Measurements from ENCODE around the gene ABITRAM.
"Not testable (repeated sequence)": the region's sequence is repeated elsewhere in the genome, so short reads cannot be mapped to it uniquely, and the experiment has no call there.

The ABITRAM gene

DNA sequence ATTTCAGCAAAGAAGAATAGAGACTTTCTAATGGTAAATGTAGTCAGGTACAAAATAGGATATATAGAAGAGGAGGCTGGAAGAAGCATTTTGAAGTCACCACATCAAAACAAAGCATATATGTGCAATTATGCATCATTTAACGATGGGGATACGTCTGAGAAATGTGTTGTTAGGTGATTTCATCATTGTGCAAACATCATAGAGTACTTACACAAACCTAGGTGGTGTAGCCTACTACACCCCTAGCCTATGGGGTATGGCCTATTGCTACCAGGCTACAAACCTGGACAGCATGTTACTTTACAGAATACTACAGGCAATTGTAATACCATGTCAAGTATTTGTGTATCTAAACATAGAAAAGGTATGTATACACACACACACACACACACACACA, 28.7 kb upstream of the ABITRAM start:
- no peak for DNase-seq (ENCODE audit: low read depth in 1 of 2, low spot score in 1 of 2)
- no peak for TF ChIP-seq JUND (IDR thresholded peaks at IDR 0.05; ENCODE audit: low read depth)
- in situ Hi-C loops (cut with HindIII; ENCODE audit: low pct_unique_long_range_greater_than_20kb, low sequenced_read_pairs), result no loop called here

DNA sequence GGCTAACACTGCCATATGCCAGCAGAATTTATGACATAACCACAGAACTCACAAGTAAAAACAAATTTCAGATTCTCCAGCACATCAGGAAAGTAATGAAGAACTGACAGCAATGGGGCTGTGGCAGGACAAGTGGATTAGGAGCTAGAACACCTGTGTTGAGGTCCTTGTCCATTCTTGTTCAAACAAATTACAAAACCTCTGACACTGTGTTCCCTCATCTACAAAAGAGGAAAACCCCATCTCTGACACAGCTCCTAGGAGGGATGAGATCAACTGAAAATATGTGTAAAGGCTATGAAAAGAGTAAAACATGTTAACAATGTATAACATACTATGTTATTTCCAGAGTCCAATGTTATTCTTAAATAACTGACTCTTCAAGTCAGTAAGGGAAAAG, 23.8 kb upstream of the ABITRAM start:
- in situ Hi-C loops (cut with HindIII; ENCODE audit: low pct_unique_long_range_greater_than_20kb, low sequenced_read_pairs), result no loop called here
- no peak for DNase-seq (ENCODE audit: low read depth in 1 of 2, low spot score in 1 of 2)
- TF ChIP-seq JUND (IDR thresholded peaks at IDR 0.05; ENCODE audit: low read depth), result no peak

DNA sequence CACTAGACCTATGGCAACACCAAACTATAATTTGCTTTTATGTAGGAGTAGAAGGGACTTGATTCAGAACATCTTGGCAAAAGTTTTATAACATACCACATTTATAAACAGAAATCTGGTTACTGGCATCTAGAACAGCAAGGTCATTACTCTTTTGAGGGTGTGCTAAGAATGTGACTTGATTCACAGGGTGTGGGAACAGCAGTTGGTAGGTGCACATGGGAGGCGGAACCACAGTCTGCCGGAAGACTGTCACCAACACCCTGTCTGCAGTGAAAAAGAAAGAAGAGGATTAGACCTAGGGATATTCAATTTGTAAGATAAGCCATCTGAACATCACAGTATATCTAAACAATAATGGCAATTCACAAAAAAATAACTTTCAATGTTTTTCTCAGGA, 23.3 kb upstream of the ABITRAM start:
- TF ChIP-seq JUND (IDR thresholded peaks at IDR 0.05; ENCODE audit: low read depth), result no peak
- DNase-seq (ENCODE audit: low read depth in 1 of 2, low spot score in 1 of 2), result no peak
- in situ Hi-C loops (cut with HindIII; ENCODE audit: low pct_unique_long_range_greater_than_20kb, low sequenced_read_pairs), result no loop called here

DNA sequence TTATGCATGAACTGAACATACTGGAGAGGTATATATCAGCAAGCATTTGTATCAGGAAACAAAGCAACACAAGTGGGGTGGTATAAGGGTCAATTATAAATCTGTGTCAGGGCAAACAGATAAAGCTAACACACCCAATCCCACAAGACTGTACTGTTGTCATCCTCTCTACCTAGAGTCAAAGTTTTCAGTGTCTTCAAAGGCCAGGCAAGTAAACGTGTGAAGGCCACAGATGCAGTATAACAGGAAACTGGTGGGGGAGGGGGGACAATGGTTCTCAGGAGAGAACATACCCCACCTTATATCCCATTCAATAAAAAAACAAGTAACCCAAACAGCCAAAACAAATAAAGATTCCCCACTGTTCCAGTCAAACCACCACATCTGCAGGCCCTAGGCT, 22.4 kb upstream of the ABITRAM start:
- DNase-seq (ENCODE audit: low read depth in 1 of 2, low spot score in 1 of 2), result no peak
- no peak for TF ChIP-seq JUND (IDR thresholded peaks at IDR 0.05; ENCODE audit: low read depth)
- in situ Hi-C loops (cut with HindIII; ENCODE audit: low pct_unique_long_range_greater_than_20kb, low sequenced_read_pairs), result no loop called here

DNA sequence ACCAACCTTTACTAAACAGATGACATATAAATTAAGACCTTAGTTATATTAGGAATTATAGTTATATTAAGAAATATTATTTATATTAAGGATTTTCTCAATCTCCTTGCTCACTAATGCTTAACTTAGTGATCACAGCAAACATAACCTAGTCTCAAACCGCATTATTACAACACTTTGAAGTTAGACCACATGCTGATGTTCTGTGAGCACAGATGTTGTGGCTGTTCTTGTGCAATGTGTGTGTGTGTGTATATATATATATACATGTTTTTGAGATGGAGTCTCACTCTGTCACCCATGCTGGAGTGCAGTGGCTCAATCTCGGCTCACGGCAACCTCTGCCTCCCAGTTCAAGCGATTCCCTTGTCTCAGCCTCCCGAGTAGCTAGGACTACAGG, 20.8 kb upstream of the ABITRAM start:
- no peak for TF ChIP-seq JUND (IDR thresholded peaks at IDR 0.05; ENCODE audit: low read depth)
- in situ Hi-C loops (cut with HindIII; ENCODE audit: low pct_unique_long_range_greater_than_20kb, low sequenced_read_pairs), result no loop called here
- DNase-seq (ENCODE audit: low read depth in 1 of 2, low spot score in 1 of 2), result no peak

DNA sequence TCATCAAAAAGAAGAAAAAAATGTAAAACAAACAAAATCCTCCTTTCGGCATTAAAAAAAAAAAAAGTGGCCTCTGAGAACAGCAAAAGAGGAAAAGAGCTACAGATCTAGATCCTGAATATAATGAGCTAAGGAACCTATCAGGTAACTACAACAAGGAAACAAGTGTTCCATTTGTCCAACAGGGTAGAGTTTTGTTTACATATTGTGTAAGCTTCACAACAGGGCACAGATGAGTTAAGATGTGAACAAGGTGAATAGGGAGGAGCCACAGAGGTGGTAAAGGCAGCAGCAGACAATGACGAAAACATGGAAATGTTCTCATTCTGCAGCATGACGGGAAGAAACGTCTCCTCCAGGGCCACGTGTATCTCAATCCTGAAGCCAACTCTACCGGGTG, 14.7 kb upstream of the ABITRAM start:
- no peak for TF ChIP-seq JUND (IDR thresholded peaks at IDR 0.05; ENCODE audit: low read depth)
- DNase-seq (ENCODE audit: low read depth in 1 of 2, low spot score in 1 of 2), result peak in 1 of 2 experiments; percentile 4
- in situ Hi-C loops (cut with HindIII; ENCODE audit: low pct_unique_long_range_greater_than_20kb, low sequenced_read_pairs), result no loop called here

DNA sequence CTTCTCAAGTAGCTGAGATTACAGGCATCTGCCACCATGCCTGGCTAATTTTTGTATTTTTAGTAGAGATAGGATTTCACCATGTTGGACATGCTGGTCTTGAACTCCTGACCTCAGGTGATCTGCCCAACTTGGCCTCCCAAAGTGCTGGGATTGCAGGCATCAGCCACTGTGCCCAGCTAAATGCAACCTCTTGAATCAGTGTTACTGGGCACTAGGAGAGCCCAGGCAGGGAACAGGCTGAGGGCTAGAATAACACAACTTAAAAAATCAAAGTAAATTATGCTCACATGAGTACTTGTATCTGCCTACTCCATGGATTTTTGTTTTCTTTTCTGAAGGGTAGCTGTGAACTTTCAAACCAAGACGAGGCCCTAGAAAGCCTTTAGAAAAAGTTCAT, 13.8 kb upstream of the ABITRAM start:
- in situ Hi-C loops (cut with HindIII; ENCODE audit: low pct_unique_long_range_greater_than_20kb, low sequenced_read_pairs); DNase-seq (ENCODE audit: low read depth in 1 of 2, low spot score in 1 of 2): not testable (repeated sequence)

DNA sequence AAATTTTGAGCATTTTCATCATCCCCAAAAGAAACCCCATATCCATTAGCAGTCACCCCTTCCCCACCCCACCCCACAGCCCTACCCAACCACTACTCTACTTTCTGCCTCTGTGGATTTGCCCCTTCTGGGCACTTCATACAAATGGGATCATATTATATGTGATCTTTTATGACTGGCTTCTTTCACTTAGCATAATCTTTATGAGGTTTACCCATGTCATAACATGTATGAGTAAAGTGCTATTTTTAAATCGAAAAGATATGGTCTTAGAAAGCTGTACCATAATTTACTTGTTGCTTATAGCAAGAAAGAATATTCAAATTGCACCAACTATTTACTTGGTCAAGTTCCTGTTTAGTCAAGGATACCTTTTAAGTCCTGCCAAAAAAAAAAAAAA, 13.0 kb upstream of the ABITRAM start:
- no peak for TF ChIP-seq JUND (IDR thresholded peaks at IDR 0.05; ENCODE audit: low read depth)
- DNase-seq (ENCODE audit: low read depth in 1 of 2, low spot score in 1 of 2), result no peak
- in situ Hi-C loops (cut with HindIII; ENCODE audit: low pct_unique_long_range_greater_than_20kb, low sequenced_read_pairs), result no loop called here

DNA sequence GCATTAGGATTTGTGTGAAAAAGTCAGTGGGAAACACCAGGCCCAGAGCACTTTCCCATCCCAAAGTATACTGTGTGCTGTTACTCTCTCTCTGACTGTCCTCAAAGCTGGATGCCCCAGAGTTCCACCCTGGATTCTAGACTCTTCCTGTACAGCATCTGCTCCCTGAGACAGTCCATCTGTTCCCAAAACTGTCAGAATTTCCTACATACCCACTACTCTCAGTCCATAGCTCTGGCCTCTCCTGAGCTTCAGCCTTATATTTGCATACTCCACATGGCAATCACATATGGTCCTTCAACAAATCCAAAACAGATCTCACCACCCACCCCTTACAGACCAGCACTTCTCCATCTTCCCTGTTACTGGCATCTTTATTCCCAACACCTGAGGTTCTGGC, 9.7 kb upstream of the ABITRAM start:
- DNase-seq (ENCODE audit: low read depth in 1 of 2, low spot score in 1 of 2), result no peak
- no peak for TF ChIP-seq JUND (IDR thresholded peaks at IDR 0.05; ENCODE audit: low read depth)
- in situ Hi-C loops (cut with HindIII; ENCODE audit: low pct_unique_long_range_greater_than_20kb, low sequenced_read_pairs), result no loop called here

DNA sequence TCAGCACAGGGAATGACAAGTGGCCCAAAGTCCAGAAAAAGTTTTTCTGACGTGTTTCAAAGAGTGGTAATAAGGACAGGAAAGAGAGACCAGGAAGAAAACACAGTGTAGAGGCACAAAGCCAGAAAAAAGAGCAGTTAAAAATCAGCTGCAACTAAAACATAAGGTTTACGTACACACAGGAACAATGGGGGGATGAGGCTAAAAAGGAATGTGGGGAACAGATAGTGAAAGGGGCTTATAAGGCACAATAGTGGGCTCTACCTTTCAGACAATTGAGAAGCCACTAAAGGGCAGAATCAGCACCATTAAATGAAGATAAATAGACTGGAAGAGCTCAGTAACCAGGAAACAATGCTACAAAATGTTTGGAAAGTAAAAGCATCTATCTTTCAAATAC, 5.8 kb upstream of the ABITRAM start:
- no peak for TF ChIP-seq JUND (IDR thresholded peaks at IDR 0.05; ENCODE audit: low read depth)
- in situ Hi-C loops (cut with HindIII; ENCODE audit: low pct_unique_long_range_greater_than_20kb, low sequenced_read_pairs), result no loop called here
- DNase-seq (ENCODE audit: low read depth in 1 of 2, low spot score in 1 of 2), result no peak

DNA sequence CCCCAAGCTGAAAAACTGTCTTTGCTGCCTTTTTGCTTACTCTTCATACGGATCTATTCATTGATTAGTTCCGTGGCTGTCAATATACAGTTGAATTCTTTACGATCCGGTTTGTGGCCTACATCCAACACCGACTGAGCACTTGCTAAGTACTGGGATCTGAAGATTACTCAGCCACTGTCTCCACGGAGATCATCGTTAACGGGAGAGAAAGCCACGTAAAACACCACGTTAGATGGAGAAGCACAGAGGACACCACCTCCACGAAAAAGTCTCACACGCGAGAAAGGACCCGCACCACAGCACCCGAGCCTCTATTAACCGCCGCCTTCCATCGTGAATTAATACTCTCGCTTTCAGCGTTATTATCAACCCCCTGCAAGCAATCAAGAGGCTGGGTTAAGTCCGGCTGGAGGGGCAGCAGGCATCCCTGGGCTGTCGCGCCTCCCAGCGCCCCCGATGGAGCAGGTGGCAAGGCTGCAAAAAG, 926 bp upstream of the ABITRAM start:
- peak; percentile 5 to 14 for DNase-seq (ENCODE audit: low read depth in 1 of 2, low spot score in 1 of 2)
- in situ Hi-C loops (cut with HindIII; ENCODE audit: low pct_unique_long_range_greater_than_20kb, low sequenced_read_pairs), result no loop called here
- no peak for TF ChIP-seq JUND (IDR thresholded peaks at IDR 0.05; ENCODE audit: low read depth)

DNA sequence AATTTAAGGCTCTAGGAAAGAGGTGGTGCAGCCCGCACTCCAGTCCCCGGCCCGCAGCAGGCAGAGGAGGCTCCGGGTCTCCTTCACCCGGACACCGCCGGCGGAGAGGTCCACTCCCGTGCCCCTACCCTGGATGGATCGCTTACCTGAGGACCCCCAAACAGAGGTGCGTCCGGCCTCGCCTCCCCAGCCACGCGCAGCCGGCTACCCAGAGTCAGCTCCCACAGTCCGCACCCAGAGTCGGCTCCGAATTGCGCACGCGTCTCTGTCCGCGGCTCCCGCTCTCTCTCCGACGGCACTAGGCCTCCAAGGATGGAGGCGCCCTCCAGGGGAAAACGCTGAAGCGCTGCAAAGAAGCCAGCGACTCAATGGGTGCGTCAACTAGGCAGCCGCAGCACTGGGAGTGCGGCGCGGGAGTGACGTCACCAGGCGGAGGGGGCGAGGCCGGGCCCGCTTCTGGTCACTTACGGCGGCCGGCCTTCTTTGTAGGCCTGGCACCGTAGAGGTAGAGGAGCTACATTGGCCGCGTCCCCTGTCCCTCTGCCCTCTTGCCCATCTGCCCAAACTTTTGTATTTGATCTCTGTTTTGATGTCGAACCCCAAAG, 380 bp upstream of the ABITRAM start, which contains the start of gene ELP1:
ELP1 (minus strand) TSS at position 407 of the 605 bp plus-strand sequence. CDS start 2,978 bp downstream, outside the sequence.
- no peak for TF ChIP-seq JUND (IDR thresholded peaks at IDR 0.05; ENCODE audit: low read depth)
- in situ Hi-C loops (cut with HindIII; ENCODE audit: low pct_unique_long_range_greater_than_20kb, low sequenced_read_pairs), result no loop called here
- DNase-seq (ENCODE audit: low read depth in 1 of 2, low spot score in 1 of 2), result peak; percentile 94 to 96

DNA sequence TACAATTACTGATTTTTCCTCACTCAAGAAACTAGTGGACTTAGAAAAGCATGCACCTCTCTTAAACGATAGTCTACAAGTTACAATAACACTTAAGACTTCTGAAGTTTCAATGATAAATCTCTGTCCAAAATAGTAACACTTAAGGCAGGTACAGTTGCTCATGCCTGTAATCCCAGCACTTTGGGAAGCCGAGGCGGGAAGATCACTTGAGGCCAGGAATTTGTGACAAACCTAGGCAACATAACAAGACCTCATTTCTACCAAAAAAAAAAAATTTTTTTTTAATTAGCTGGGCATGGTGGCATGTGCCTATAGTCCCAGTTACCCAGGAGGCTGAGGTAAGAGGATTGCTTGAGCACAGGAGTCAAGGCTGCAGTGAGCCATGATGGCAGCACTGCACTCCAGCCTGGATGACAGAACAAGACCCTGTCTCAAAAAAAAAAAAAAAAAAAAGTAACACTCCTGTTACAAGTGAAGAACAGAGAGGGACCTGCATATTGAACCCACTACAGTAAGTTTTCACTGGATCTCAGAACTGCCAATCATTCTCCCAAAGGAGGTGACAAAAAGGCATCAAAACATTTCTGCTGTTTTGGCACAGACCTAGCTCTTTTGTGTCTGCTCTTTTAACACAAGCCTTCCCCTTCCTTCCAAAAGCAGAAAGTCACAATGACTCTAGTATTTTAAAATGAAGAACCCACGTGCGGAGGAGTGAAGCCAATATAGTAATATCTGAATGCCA, 3.5 kb downstream of the ABITRAM start:
- TF ChIP-seq JUND (IDR thresholded peaks at IDR 0.05; ENCODE audit: low read depth), result no peak
- in situ Hi-C loops (cut with HindIII; ENCODE audit: low pct_unique_long_range_greater_than_20kb, low sequenced_read_pairs), result no loop called here
- DNase-seq (ENCODE audit: low read depth in 1 of 2, low spot score in 1 of 2), result no peak
